Measurements from ENCODE around the gene ADAM12. TPM values are rescaled to one million over a fixed set of nuclear protein-coding genes. Genes with fewer than 3 reads are reported as not detected.

Gene ADAM12
- total RNA-seq, 1 donor from 2014 or later = 18.4 TPM

DNA sequence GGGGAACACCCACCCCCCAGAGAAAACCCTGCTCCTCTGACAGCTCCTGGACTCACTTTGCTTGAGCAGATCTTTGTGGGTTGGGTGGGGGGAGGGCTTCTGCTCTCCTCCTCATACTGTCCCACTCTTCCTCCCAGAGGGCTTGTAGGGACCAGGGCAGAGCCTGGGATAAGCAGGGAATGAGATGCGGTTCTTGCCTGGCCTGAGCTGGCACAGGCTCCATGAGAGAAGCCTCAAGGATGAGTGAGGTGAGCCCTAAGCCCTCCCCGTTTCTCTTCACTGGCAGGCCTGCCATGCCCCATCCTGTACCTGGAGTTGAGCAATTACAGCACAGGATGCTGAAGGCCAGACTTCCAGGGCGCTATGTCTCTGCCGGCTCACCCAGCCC, 134.7 kb downstream of the ADAM12 start:
- peaks cover 9% of the 10 kb centered on the region for H3K4me1 Mint-ChIP-seq (ENCODE audit: low read depth, unreplicated experiment)
- DNase-seq = no peak
- peak overlapping the region; percentile 82 for H3K27ac Mint-ChIP-seq (ENCODE audit: unreplicated experiment)
- peaks cover 20% of the 10 kb centered on the region for H3K36me3 Mint-ChIP-seq (ENCODE audit: unreplicated experiment)
- TF ChIP-seq, protein P1, sequence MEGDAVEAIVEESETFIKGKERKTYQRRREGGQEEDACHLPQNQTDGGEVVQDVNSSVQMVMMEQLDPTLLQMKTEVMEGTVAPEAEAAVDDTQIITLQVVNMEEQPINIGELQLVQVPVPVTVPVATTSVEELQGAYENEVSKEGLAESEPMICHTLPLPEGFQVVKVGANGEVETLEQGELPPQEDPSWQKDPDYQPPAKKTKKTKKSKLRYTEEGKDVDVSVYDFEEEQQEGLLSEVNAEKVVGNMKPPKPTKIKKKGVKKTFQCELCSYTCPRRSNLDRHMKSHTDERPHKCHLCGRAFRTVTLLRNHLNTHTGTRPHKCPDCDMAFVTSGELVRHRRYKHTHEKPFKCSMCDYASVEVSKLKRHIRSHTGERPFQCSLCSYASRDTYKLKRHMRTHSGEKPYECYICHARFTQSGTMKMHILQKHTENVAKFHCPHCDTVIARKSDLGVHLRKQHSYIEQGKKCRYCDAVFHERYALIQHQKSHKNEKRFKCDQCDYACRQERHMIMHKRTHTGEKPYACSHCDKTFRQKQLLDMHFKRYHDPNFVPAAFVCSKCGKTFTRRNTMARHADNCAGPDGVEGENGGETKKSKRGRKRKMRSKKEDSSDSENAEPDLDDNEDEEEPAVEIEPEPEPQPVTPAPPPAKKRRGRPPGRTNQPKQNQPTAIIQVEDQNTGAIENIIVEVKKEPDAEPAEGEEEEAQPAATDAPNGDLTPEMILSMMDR (IDR thresholded peaks at IDR 0.05; ENCODE audit: partially characterized antibody, unreplicated experiment) = no peak
- H3K27me3 Mint-ChIP-seq (ENCODE audit: unreplicated experiment) = peaks cover 11% of the 10 kb centered on the region
- no peak overlapping the region for H3K4me3 Mint-ChIP-seq (ENCODE audit: unreplicated experiment)
- peaks cover 16% of the 10 kb centered on the region for H3K9me3 Mint-ChIP-seq (ENCODE audit: unreplicated experiment)

- Mint-ChIP-seq H3K4me1 (ENCODE audit: low read depth, unreplicated experiment) (peaks cover 9% of the 10 kb centered on the region), H3K27ac (ENCODE audit: unreplicated experiment) (peak overlapping the region; percentile 82), H3K4me3 (ENCODE audit: unreplicated experiment) (peak overlapping the region; percentile 6), H3K36me3 (ENCODE audit: unreplicated experiment) (peaks cover 20% of the 10 kb centered on the region), H3K9me3 (ENCODE audit: unreplicated experiment) (peaks cover 14% of the 10 kb centered on the region), H3K27me3 (ENCODE audit: unreplicated experiment) (peaks cover 11% of the 10 kb centered on the region)
- DNase-seq = no peak
- TF ChIP-seq, protein P1 (IDR thresholded peaks at IDR 0.05; ENCODE audit: partially characterized antibody, unreplicated experiment) = no peak
Measured at GRCh38 chr10:126252884-126253610, 135.2 kb downstream of the ADAM12 start.

GRCh38 chr10:126251778-126252407, 136.4 kb downstream of the ADAM12 start:
- Mint-ChIP-seq H3K4me3 (ENCODE audit: unreplicated experiment) (no peak overlapping the region), H3K27me3 (ENCODE audit: unreplicated experiment) (peaks cover 13% of the 10 kb centered on the region), H3K4me1 (ENCODE audit: low read depth, unreplicated experiment) (peaks cover 9% of the 10 kb centered on the region), H3K27ac (ENCODE audit: unreplicated experiment) (no peak overlapping the region), H3K9me3 (ENCODE audit: unreplicated experiment) (peaks cover 14% of the 10 kb centered on the region), H3K36me3 (ENCODE audit: unreplicated experiment) (peaks cover 20% of the 10 kb centered on the region)
- TF ChIP-seq, protein P1 (IDR thresholded peaks at IDR 0.05; ENCODE audit: partially characterized antibody, unreplicated experiment) = no peak
- no peak for DNase-seq

- Mint-ChIP-seq H3K4me3 (ENCODE audit: unreplicated experiment) (no peak overlapping the region), H3K4me1 (ENCODE audit: low read depth, unreplicated experiment) (peaks cover 9% of the 10 kb centered on the region), H3K27ac (ENCODE audit: unreplicated experiment) (peak overlapping the region; percentile 8), H3K9me3 (ENCODE audit: unreplicated experiment) (peaks cover 14% of the 10 kb centered on the region), H3K36me3 (ENCODE audit: unreplicated experiment) (peaks cover 20% of the 10 kb centered on the region), H3K27me3 (ENCODE audit: unreplicated experiment) (peaks cover 13% of the 10 kb centered on the region)
- TF ChIP-seq, protein P1 (IDR thresholded peaks at IDR 0.05; ENCODE audit: partially characterized antibody, unreplicated experiment) = no peak
- no peak for DNase-seq
Measured at GRCh38 chr10:126250527-126251310, 137.6 kb downstream of the ADAM12 start.

All from glutamatergic neuron (in vitro differentiated cells).